ENCODE measurements around the gene EXOC4. TPM values are rescaled to one million over a fixed set of nuclear protein-coding genes. Genes with fewer than 3 reads are reported as not detected.

EXOC4 gene
- total RNA-seq, 2 donors from 2014 or later: 48.9 to 102 TPM

- 89% methylated on average over 1 of the region's 1 CpG for WGBS
Observed at GRCh38 chr7:133502498-133502897, 249.6 kb downstream of the EXOC4 start.

GRCh38 chr7:133502972-133503371 lies 250.1 kb downstream of the EXOC4 start:
- intact Hi-C loops (cut with DNase I): no loop called here
- WGBS: 94% methylated on average over 1 of the region's 1 CpG
- TF ChIP-seq POLR2A (IDR thresholded peaks at IDR 0.05): no peak
- TF ChIP-seq, protein P1, sequence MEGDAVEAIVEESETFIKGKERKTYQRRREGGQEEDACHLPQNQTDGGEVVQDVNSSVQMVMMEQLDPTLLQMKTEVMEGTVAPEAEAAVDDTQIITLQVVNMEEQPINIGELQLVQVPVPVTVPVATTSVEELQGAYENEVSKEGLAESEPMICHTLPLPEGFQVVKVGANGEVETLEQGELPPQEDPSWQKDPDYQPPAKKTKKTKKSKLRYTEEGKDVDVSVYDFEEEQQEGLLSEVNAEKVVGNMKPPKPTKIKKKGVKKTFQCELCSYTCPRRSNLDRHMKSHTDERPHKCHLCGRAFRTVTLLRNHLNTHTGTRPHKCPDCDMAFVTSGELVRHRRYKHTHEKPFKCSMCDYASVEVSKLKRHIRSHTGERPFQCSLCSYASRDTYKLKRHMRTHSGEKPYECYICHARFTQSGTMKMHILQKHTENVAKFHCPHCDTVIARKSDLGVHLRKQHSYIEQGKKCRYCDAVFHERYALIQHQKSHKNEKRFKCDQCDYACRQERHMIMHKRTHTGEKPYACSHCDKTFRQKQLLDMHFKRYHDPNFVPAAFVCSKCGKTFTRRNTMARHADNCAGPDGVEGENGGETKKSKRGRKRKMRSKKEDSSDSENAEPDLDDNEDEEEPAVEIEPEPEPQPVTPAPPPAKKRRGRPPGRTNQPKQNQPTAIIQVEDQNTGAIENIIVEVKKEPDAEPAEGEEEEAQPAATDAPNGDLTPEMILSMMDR (IDR thresholded peaks at IDR 0.05): no peak
- TF ChIP-seq POLR2AphosphoS5 (IDR thresholded peaks at IDR 0.05): no peak
- no peak for DNase-seq (ENCODE audit: low spot score)
- H3K4me1 ChIP-seq (replicated peaks): no peaks in the 10 kb centered on the region
- H3K36me3 ChIP-seq: no peaks in the 10 kb centered on the region
- no peak overlapping the region for H3K4me3 ChIP-seq
- no peaks in the 10 kb centered on the region for H3K27me3 ChIP-seq (replicated peaks; ENCODE audit: insufficient read depth)
- H3K9me3 ChIP-seq: no peaks in the 10 kb centered on the region
- H3K27ac ChIP-seq: no peak overlapping the region

More at GRCh38 chr7:133502498-133502897, 249.6 kb downstream of the EXOC4 start:
- DNase-seq (ENCODE audit: low spot score): no peak
- intact Hi-C loops (cut with DNase I): no loop called here
- no peaks in the 10 kb centered on the region for H3K36me3 ChIP-seq
- H3K4me3 ChIP-seq: no peak overlapping the region
- TF ChIP-seq POLR2AphosphoS5 (IDR thresholded peaks at IDR 0.05): no peak
- TF ChIP-seq POLR2A (IDR thresholded peaks at IDR 0.05): no peak
- TF ChIP-seq, protein P1 (IDR thresholded peaks at IDR 0.05): no peak
- H3K27me3 ChIP-seq (replicated peaks; ENCODE audit: insufficient read depth): no peaks in the 10 kb centered on the region
- no peak overlapping the region for H3K27ac ChIP-seq
- H3K4me1 ChIP-seq (replicated peaks): no peaks in the 10 kb centered on the region
- H3K9me3 ChIP-seq: no peaks in the 10 kb centered on the region

DNA sequence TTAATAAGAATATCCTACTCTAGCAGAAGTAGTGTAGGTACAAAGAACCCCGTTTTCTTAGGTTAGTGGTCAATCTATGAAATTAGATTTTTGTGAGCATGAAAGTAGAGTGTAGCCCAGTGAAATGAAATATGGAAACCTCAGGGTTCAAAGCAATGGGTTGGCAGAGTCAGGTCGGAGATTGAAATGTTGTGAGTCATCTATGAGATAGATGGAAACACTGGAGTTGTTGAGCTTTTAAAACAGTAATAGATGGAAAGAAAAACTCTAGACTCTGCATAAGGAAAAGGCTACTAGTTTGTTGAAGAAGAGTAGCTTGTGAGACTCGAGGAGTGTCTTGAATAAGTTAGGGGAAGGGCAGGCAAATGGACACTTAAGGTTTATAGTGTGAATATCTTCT lies 251.9 kb downstream of the EXOC4 start:
- DNase-seq (ENCODE audit: low spot score): no peak
- 92% methylated on average over 3 of the region's 3 CpGs for WGBS
- H3K9me3 ChIP-seq: no peaks in the 10 kb centered on the region
- TF ChIP-seq POLR2A (IDR thresholded peaks at IDR 0.05) (no peak), POLR2AphosphoS5 (IDR thresholded peaks at IDR 0.05) (no peak)
- TF ChIP-seq, protein P1 (IDR thresholded peaks at IDR 0.05): no peak
- intact Hi-C loops (cut with DNase I): no loop called here
- no peaks in the 10 kb centered on the region for H3K27me3 ChIP-seq (replicated peaks; ENCODE audit: insufficient read depth)
- H3K4me3 ChIP-seq: no peak overlapping the region
- no peaks in the 10 kb centered on the region for H3K36me3 ChIP-seq
- no peak overlapping the region for H3K27ac ChIP-seq
- H3K4me1 ChIP-seq (replicated peaks): no peaks in the 10 kb centered on the region

DNA sequence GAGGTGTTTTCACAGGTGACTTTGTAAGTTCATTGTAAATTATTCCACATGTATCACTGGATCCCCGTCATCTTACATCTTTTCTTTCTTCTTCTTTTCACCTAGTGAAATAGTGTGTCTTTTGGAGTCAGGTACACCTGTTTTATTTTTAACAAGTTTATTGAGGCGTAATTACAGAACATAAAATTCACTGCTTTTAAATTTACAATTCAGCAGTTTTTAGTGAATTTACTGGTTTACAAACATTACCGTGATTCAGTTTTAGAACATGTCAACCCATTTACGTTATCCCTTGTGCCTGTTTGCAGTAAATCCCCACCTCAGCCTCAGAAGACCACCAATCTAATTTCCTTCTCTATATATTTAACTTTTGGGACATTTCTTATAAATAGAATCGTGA lies 256.9 kb downstream of the EXOC4 start:
- no peaks in the 10 kb centered on the region for H3K36me3 ChIP-seq
- intact Hi-C loops (cut with DNase I): no loop called here
- WGBS: 95% methylated on average over 5 of the region's 5 CpGs
- TF ChIP-seq POLR2AphosphoS5 (IDR thresholded peaks at IDR 0.05) (no peak), POLR2A (IDR thresholded peaks at IDR 0.05) (no peak)
- TF ChIP-seq, protein P1 (IDR thresholded peaks at IDR 0.05): no peak
- no peak overlapping the region for H3K27ac ChIP-seq
- H3K9me3 ChIP-seq: no peaks in the 10 kb centered on the region
- H3K27me3 ChIP-seq (replicated peaks; ENCODE audit: insufficient read depth): no peaks in the 10 kb centered on the region
- H3K4me1 ChIP-seq (replicated peaks): no peaks in the 10 kb centered on the region
- H3K4me3 ChIP-seq: no peak overlapping the region
- no peak for DNase-seq (ENCODE audit: low spot score)

DNA sequence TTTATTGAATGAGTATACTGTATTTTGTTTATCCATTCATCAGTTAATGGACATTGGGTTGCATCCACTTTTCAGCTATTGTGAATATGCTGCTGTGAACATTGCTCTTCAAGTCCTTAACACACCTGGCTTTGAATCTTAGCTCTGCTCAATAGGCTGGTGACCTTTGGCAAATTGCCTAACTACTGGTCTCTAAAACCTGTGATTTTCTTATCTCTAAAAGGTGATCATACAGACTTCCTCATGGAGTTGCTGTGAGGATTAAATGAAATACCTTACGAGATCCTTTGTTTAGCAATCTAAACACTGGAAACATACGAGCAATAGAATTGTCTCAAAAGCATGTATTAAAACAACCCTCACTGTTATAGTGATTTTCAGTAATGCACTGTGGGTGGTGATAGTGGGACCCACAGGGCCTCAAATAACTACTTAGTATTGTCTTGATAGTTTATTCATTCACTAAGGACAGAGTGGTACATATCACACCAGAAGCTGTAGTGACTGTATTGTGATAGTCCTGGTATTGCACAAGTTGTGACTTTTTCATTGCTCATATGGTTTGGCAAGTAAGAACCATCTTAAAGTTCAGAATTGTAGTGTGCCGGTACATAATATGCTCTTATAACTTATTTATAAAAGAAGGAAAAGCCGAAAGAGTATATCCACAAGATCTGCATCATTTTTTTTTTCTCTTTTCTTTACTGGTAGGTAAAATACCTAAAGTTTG lies 257.6 kb downstream of the EXOC4 start:
- intact Hi-C loops (cut with DNase I): no loop called here
- H3K36me3 ChIP-seq: no peaks in the 10 kb centered on the region
- H3K27ac ChIP-seq: no peak overlapping the region
- H3K9me3 ChIP-seq: no peaks in the 10 kb centered on the region
- WGBS: 97% methylated on average over 4 of the region's 4 CpGs
- no peak for DNase-seq (ENCODE audit: low spot score)
- H3K27me3 ChIP-seq (replicated peaks; ENCODE audit: insufficient read depth): no peaks in the 10 kb centered on the region
- TF ChIP-seq, protein P1 (IDR thresholded peaks at IDR 0.05): no peak
- no peak for TF ChIP-seq POLR2AphosphoS5 (IDR thresholded peaks at IDR 0.05)
- no peaks in the 10 kb centered on the region for H3K4me1 ChIP-seq (replicated peaks)
- no peak overlapping the region for H3K4me3 ChIP-seq
